Skeletal muscle satellite cell (primary cell): ENCODE data around the gene APBB2.

Source experiments
- H3K27me3 ChIP-seq: 2 replicates; pipeline ENCODE4 v1.7.0; 2013; ENCODE audit warnings: low read length; ENCODE audit not compliant: control insufficient read depth, insufficient read depth
- H3K36me3 ChIP-seq: 2 replicates; pipeline ENCODE4 v1.7.0; 2013; ENCODE audit warnings: mild to moderate bottlenecking, control low read depth, low read length; ENCODE audit not compliant: insufficient read depth
- H3K4me1 ChIP-seq: 2 replicates; pipeline ENCODE4 v1.7.0; 2013; ENCODE audit warnings: low read length; ENCODE audit not compliant: control insufficient read depth, insufficient read depth
- H3K4me2 ChIP-seq: 2 replicates; pipeline ENCODE4 v1.7.0; 2013; ENCODE audit warnings: mild to moderate bottlenecking, low read length
- H3K4me3 ChIP-seq: 2 replicates; pipeline ENCODE4 v1.7.0; 2013; ENCODE audit warnings: low read length
- H3K9ac ChIP-seq: 2 replicates; pipeline ENCODE4 v1.7.0; 2013; ENCODE audit warnings: mild to moderate bottlenecking, low read depth, low read length, moderate library complexity
- H3K9me3 ChIP-seq: replicated peaks from 2 replicates; pipeline ENCODE4 v1.7.0; 2013; ENCODE audit warnings: mild to moderate bottlenecking, control low read depth, low read length

The APBB2 gene

DNA sequence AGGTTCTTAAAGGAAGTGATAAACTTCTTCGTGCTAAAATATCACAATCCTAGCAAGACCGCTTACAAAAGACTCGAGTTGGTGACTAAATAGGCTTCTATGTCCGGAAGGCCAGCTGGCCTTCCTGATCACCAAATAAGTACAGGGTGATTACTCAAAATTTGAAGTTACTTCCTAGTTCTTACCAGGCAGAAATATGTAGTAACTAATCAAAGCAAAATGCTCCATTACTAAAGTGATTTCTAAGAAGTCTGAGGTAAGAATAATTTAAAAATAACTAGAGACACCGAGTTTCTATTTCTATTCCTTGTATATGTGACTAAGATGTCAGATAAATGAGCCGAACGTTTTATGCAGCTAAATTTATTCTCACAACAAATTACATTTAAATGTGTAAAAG is 402.4 kb downstream of the APBB2 start:
- Histone ChIP-seq H3K9me3 (no peaks in the 10 kb centered on the region), H3K27me3 (no peaks in the 10 kb centered on the region), H3K4me3 (no peak overlapping the region), H3K9ac (no peak overlapping the region), H3K36me3 (peaks cover 52% of the 10 kb centered on the region), H3K4me1 (no peaks in the 10 kb centered on the region), H3K4me2 (no peak overlapping the region)

DNA sequence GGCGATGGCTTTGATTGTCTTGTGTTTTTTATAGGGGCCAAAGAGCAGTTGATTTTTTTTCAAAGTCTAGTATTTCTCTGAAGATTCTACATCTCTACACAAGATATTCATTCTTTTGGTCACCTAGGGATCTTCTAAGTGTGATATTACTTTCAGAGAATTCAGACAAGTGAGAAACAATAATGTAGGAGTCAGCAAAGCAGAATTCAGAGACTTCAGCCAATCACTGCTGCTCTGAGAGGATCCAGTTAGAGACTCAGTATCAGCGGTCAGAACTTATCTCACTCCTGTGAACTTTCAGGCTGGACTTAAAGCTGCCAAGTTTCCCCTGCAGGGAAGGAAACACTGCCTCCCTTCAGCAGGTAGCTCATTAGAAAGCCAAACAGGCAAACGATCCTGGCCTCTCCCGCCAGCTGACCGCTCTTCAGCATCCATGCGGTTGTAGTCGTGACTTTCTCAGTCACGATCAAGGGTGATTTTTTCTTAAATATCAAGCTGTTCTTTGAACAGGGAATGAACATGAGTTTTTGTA is 405.4 kb downstream of the APBB2 start:
- Histone ChIP-seq H3K9me3 (no peaks in the 10 kb centered on the region), H3K4me2 (no peak overlapping the region), H3K36me3 (peaks cover 25% of the 10 kb centered on the region), H3K4me3 (no peak overlapping the region), H3K4me1 (no peaks in the 10 kb centered on the region), H3K27me3 (no peaks in the 10 kb centered on the region), H3K9ac (no peak overlapping the region)

- H3K4me2 ChIP-seq = no peak overlapping the region
- no peak overlapping the region for H3K4me3 ChIP-seq
- no peak overlapping the region for H3K9ac ChIP-seq
- H3K36me3 ChIP-seq = peaks cover 10% of the 10 kb centered on the region
- no peaks in the 10 kb centered on the region for H3K9me3 ChIP-seq
- H3K27me3 ChIP-seq = no peaks in the 10 kb centered on the region
- no peaks in the 10 kb centered on the region for H3K4me1 ChIP-seq
Observed at GRCh38 chr4:40804598-40804997, 409.7 kb downstream of the APBB2 start.

DNA sequence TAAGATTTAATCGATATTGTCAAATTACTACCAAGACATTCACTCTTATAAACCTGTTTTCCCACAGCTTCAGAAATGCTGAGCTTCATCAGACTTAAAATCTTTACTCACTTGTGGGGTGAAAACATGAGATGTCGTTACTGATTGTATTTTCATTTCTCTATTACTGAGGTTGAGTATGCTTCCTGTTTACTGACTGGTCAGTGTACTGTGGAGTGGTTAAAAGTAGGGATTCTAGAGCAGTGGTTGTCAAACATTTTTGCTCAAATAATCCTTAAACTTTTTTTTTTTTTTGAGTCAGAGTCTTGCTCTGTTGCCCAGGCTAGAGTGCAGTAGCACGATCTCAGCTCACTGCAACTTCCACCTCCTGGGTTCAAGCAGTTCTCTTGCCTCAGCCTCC is 414.3 kb downstream of the APBB2 start:
- Histone ChIP-seq H3K27me3 (no peaks in the 10 kb centered on the region), H3K4me1 (no peaks in the 10 kb centered on the region), H3K9me3 (no peaks in the 10 kb centered on the region), H3K4me3 (no peak overlapping the region), H3K4me2 (no peak overlapping the region), H3K9ac (no peak overlapping the region), H3K36me3 (no peaks in the 10 kb centered on the region)

DNA sequence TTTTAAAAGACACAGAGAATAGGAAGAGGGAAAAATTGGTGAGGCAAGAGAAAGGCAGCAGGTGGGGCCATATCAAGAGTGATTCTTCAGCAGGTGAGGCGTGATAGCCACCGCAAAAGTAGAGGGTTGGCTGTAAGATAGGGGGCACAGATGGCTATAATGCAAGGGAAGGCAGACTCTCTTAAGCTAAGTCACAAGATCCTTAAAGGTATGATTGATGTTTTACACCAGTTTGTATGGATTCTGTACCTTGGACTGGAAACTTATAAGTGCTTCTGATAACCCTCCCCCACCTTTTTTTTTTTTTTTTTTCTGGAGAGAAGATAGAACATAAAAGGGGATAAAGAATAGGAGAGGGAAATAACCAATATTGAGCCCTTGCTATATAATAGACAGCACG is 424.6 kb downstream of the APBB2 start:
- H3K4me2 ChIP-seq = no peak overlapping the region
- no peak overlapping the region for H3K9ac ChIP-seq
- H3K36me3 ChIP-seq = no peaks in the 10 kb centered on the region
- H3K9me3 ChIP-seq = no peaks in the 10 kb centered on the region
- H3K27me3 ChIP-seq = peaks cover 29% of the 10 kb centered on the region
- no peak overlapping the region for H3K4me3 ChIP-seq
- H3K4me1 ChIP-seq = no peaks in the 10 kb centered on the region

GRCh38 chr4:40789031-40789430 is 425.3 kb downstream of the APBB2 start:
- Histone ChIP-seq H3K4me1 (no peaks in the 10 kb centered on the region), H3K9ac (no peak overlapping the region), H3K4me2 (no peak overlapping the region), H3K27me3 (peaks cover 32% of the 10 kb centered on the region), H3K36me3 (no peaks in the 10 kb centered on the region), H3K9me3 (no peaks in the 10 kb centered on the region), H3K4me3 (no peak overlapping the region)

- Histone ChIP-seq H3K9ac (no peak overlapping the region), H3K36me3 (no peaks in the 10 kb centered on the region)
Observed at GRCh38 chr4:40788331-40788730, 426.0 kb downstream of the APBB2 start.

DNA sequence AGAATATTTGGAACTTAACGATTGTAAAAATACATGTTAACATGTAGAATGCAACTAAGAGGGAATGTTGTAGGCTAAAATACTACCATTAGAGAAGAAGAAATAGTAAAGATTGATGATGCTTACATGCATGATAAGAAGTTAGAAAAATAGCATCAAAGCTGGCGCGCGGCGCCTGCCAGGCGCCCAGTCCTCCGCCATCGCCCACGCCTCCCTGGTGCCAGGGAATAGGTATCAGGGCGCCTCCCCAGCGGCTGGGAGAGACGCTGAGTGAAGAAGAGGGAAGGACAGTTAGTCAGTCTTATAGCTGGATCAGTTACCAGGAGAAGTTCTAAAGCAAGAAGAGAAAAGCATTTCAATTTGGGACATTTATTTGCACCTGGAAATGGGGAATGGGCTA is 428.6 kb downstream of the APBB2 start:
- no peaks in the 10 kb centered on the region for H3K4me1 ChIP-seq
- H3K4me3 ChIP-seq = no peak overlapping the region
- no peak overlapping the region for H3K9ac ChIP-seq
- peaks cover 37% of the 10 kb centered on the region for H3K27me3 ChIP-seq
- H3K36me3 ChIP-seq = no peaks in the 10 kb centered on the region
- H3K9me3 ChIP-seq = no peaks in the 10 kb centered on the region
- no peak overlapping the region for H3K4me2 ChIP-seq

More at GRCh38 chr4:40788331-40788730, 426.0 kb downstream of the APBB2 start:
- Histone ChIP-seq H3K4me1 (no peaks in the 10 kb centered on the region), H3K27me3 (peaks cover 35% of the 10 kb centered on the region), H3K4me3 (no peak overlapping the region), H3K4me2 (no peak overlapping the region), H3K9me3 (no peaks in the 10 kb centered on the region)

DNA sequence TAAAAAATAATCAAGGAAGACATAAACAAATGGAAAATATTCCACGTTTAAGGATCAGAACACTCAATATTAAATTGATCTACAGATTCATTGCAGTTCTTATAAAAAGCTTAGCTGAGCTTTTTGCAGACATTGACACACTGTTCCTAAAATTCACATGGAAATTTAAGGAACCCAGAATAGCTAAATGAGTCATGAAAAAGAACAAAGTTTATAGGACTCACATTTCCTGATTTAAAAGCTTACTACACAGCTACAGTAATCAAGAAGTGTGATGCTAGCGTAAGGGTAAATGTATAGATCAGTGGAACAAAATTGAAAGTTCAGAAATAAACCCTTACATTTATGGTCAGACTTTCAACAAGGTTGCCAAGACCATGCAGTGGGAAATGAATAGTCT is 431.5 kb downstream of the APBB2 start:
- no peaks in the 10 kb centered on the region for H3K36me3 ChIP-seq
- no peak overlapping the region for H3K4me2 ChIP-seq
- no peaks in the 10 kb centered on the region for H3K4me1 ChIP-seq
- no peaks in the 10 kb centered on the region for H3K9me3 ChIP-seq
- H3K27me3 ChIP-seq = peaks cover 16% of the 10 kb centered on the region
- no peak overlapping the region for H3K9ac ChIP-seq
- no peak overlapping the region for H3K4me3 ChIP-seq

DNA sequence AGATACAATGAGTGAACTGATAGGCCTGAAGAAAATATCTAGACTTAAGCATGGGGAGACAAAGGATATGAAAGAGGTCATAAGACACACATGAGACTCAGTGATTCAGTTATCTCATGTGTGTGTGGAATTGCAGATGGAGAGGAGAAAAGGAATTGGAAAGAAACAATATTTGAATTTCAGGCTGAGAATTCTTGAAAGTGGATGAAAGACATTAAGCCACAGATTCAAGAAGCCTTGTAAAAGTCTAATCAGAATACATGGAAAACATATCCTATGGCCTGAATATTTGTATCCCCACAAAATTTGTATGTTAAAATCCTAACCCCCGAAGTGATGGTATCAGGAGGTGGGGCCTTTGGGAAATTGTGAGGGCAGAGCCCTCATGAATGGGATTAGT is 436.3 kb downstream of the APBB2 start:
- H3K4me1 ChIP-seq = no peaks in the 10 kb centered on the region
- no peaks in the 10 kb centered on the region for H3K36me3 ChIP-seq
- no peaks in the 10 kb centered on the region for H3K9me3 ChIP-seq
- H3K4me3 ChIP-seq = no peak overlapping the region
- peaks cover 7% of the 10 kb centered on the region for H3K27me3 ChIP-seq
- H3K4me2 ChIP-seq = no peak overlapping the region
- no peak overlapping the region for H3K9ac ChIP-seq

DNA sequence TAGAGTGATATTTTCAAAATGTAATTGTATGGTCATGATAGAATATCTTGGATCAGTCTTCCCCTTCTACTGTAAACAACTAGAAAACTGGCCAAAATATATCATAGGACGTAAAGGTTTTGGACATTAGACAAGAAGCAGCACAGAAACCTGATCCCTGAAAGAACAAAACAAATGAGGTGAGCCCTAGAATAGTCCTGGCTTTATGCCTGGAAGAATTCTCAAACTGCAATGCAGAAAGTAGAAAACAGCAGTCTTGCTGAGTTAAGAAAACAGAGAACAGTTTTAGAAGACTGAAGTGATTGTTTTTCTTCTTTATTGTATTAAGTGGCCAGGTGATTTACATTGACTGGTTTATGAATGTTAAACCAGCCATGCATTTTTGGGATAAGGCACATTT is 445.1 kb downstream of the APBB2 start:
- Histone ChIP-seq H3K27me3 (peaks cover 24% of the 10 kb centered on the region), H3K4me3 (no peak overlapping the region), H3K4me2 (no peak overlapping the region), H3K9me3 (no peaks in the 10 kb centered on the region), H3K9ac (no peak overlapping the region), H3K36me3 (no peaks in the 10 kb centered on the region), H3K4me1 (no peaks in the 10 kb centered on the region)

GRCh38 chr4:40763228-40763716 is 451.1 kb downstream of the APBB2 start:
- Histone ChIP-seq H3K9ac (no peak overlapping the region), H3K4me2 (no peak overlapping the region), H3K27me3 (peaks cover 11% of the 10 kb centered on the region), H3K4me1 (no peaks in the 10 kb centered on the region), H3K4me3 (no peak overlapping the region), H3K9me3 (no peaks in the 10 kb centered on the region), H3K36me3 (no peaks in the 10 kb centered on the region)
